CD4-positive, alpha-beta T cell treated with Interleukin-6 for 4 hours (primary cell): Measurements from ENCODE around the gene UBAP1L.
"Not testable (repeated sequence)": the region's sequence is repeated elsewhere in the genome, so short reads cannot be mapped to it uniquely, and the experiment has no call there.

Source experiments
- DNase-seq: peaks from one replicate; pipeline ENCODE4 v3.0.0-alpha.2; 2020; ENCODE audit warnings: mixed read lengths

UBAP1L gene

DNA sequence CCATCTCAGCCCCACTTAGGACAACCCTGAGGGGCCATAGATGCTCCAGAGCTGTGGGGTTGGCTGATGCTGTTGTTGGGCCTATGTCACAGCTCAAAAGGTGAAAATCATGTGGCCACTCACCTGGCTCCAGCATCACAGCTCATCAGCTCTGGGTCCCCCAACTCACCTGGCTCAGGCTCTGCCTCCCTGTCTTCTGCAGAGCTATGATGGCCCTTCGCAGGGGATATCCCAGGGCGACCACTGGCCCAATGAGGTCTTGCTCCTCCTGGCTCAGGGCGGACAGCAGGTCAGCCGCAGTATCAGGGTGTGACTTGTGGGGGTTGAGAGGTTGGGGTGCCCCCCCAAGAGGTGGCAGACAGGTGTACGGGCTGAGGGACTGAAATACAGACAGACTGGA lies 15.7 kb downstream of the UBAP1L start:
- DNase-seq = no peak

DNA sequence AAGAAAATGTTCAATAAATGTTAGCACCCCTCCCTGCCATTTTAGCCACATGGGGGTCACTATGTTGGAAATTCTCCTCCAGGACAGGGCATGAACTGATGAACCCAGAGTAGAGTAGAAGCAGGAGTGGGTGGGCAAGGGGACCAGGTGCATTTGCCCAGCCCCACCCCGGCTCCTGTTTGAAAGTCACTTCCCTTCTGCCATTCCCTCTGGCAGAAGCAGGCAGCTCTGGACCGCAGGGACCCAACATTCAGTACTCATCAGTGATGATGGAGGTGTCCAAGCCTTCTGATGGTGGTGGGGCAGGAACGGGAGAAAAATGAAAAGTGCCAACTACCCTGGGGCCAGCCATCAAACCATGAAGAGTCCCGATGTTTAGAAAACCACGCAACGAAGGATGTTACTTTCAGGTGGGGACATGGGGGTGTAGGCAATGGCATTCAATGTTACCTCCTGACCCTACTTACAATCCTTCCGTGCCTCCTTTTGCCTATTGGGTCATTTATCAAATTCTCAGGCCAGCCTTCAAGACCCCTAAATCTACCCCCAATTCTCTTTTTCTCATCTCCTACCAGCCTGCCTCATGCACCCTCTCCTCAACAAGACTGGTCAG lies 17.2 kb downstream of the UBAP1L start:
- DNase-seq = no peak

DNA sequence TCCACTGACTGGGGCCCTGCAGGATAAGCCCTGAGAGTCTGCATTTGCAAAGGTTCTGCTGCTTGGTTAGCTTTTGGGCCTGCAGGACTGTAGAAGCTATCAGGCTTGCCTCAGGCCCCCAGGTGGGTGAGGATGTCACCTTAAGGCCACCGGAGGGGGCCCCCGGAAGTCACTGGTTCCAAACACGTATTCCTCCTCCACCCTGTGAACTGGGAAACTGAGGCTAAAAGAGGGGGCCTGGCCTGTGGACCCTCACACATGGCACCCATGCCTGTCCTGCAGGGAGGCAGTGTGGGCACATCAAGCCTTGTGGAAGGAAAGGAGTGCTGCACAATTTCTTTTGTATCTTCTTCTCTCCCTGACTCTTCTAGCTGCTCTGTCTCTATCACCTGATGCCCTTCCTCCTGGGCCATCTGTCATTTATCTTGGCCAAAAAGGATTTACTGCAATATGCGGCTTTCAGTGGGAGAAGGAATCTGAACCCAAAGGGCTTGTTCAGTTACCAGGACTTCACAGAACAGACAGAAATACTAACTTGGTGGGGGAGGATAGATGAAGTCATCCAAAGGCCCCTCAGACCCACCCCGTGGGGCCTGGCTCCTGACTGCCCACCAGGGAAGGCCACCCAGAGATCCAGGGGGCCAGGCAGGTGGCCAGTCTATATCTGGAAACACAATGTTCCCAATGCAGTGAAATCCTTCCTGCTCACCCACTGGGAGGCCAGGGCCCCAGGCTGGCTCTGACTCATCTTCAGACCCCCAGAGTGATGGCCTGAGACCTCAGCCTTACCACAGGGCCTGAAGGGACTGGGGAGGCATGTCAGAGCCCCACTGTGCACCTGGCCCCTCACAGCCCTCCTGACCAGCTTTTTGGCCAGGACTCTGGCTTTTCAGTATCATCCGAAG lies 18.3 kb downstream of the UBAP1L start:
- DNase-seq = no peak

DNA sequence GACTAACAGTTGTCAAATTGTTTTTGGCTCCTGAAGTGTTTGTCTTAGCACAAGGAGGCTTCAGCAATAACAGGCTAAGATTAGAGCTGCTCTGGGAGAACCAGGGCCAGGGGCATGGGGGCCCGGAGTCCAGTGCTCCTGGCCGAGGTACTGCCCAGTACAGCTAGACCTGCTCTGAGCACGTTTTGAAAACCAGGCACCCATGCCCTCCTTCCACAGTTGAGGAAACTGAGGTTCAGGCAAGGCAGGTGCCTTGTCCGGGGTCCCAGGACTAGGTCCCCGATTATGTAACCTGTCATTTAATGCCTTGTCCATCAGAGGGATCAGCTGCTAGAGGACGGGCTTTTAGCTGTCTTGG lies 19.3 kb downstream of the UBAP1L start:
- no peak for DNase-seq

DNA sequence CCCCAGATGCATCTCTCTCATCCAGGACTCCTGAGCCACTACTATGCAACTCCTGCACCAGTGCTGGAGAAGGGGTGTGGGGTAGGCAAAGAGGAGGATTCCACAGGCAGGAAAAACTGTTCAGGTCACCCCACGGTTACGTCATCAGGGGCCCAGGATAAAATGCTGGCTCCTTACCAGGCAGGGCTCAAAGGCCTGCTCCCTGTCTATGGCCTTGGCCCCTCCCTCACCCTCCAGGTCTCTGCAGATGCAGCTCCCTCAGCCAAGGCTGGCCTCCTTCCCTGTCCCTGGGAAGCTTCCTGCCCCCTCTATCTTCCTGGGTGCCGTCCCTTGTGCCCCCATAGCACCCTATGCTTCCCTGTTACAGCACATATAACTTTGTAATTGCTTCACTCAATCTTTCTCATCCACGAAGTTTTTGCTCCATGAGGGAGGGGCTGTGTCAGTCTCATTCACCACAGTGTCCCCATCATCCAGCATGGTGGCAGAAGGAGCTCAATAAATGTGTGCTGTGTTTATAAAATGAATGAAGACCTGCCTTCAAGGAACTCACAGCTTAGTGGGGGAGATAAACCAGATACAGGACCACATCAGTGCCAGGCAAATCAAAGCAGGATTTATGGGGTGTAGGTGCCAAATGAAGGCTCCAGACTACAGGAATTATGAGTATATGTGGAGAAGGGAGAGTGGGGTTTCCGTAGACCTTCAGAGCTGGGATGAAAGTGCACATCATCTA lies 19.8 kb downstream of the UBAP1L start:
- no peak for DNase-seq

DNA sequence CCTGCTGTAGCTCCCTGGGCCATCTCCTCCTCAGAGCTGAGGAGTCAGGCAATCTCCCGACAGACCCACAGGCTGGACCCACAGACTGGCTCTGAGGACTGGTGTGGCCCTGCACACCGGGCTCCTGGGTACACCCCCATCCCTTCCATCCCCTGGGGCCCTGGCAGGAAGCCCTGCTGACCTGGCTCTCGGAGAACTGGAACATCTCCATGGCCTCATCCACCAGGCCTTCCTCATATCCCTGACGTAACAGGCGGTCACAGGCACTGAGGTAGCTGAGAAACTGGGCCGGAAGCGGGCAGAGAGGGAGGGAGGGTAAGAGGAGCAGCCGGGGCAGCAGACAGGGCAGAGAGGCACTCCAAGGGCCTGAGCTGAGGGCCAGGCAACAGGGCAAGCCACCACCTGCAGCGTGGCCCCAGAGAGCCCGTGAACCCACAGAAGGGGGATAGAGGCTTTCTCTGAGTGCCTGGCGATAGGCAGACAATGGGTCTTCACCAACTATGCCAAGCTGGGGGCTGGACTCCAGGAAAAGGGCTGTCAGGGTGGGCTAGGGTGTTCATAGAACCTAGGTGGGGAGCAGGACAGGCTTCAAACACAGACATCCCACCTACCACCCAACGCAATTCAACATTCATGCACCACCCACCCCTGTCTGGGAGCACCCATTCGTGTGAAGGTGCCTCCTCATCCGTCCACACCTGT lies 20.6 kb downstream of the UBAP1L start:
- DNase-seq = no peak

DNA sequence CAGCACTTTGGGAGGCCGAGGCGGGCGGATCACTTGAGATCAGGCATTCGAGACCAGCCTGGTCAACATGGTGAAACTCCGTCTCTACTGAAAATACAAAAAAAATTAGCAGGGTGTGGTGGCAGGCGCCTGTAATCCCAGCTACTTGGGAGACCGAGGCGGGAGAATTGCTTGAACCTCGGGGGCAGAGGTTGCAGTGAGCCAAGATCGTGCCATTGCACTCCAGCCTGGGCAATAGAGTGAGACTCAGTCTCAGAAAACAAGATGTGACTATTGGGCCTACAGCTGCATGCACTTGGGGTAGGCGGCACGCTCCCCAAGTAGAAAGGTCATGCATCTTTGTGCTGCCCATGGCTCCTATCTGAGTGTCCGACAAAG lies 21.2 kb downstream of the UBAP1L start:
- DNase-seq = not testable (repeated sequence)

DNA sequence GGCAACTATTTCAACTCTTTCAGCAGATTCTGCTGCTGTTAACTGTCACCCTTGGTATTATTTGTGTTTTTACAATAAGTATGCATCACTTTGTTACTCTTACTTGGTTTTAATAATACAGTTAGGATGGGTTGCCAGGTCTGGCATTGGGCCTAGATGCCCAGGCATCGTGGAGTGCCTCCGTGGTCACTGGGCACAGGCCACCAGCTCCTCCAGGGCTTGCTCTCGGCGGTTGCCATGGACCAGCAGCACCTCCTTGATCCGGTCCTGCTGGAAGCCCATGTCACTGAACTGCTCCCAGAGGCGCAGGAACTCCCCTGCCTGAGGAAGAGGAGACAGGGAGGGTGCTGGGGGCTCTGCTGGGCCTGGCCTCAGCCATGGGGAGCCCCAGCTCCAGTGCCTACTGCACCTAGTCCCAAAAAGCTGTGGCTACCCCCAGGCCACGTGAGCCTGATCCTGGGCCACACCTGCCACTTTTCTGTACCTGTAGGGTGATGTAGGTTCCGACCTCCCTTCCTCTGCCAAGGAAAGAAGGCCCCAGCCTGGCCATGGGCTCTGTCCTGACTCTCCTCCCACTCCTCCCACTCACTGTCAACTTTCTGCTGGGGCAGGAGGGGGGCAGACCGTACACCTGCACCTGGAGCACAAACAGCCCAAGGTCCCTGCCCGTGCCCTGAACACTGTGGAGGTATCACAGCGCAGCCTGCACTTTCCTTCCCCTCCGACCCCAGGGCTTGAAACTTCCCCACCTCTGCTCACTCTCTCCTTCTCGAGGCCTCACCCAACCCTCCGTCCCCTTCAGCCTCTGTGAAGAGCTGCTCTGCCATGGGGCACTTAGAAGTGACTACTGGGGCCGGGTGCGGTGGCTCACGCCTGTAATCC lies 21.8 kb downstream of the UBAP1L start:
- no peak for DNase-seq

DNA sequence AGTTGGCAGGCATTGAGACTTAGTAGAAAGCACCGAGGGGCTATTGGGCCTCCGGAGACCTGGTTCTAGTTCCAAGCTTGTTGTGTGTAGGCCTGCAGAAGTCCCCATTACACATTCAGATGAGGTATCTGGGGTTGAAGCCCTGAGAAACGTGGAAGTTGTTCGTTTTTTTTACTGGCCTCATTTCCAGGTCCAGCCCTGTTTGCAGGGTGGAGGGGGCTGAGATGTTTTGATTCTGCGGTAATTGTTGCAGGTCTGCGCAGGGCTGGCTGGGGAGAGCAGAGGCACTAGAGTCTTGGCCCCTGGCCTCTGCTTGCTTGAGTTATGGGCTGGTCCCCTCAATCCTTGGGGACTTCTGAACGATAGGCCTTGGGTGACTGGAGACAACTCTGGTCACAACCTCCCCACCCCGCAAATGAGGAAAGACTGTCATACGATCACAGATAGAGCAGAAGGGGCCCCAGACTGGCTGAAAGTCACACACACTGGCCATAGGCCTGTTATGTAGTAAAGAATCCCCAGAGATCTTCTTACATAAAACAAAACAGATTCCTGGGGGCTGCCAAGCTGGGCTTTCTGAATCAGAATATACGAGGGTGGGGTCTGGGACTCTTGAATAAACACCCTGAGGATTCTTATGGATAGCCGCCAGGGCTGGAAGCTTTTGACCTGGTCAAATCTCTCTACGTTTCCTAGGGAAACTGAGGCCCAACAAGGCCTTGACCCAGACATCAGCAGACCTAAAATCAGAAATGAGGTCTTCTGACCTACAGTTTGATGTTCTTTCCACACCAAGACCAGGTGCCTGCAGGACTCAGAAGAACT lies 22.8 kb downstream of the UBAP1L start:
- DNase-seq = no peak

DNA sequence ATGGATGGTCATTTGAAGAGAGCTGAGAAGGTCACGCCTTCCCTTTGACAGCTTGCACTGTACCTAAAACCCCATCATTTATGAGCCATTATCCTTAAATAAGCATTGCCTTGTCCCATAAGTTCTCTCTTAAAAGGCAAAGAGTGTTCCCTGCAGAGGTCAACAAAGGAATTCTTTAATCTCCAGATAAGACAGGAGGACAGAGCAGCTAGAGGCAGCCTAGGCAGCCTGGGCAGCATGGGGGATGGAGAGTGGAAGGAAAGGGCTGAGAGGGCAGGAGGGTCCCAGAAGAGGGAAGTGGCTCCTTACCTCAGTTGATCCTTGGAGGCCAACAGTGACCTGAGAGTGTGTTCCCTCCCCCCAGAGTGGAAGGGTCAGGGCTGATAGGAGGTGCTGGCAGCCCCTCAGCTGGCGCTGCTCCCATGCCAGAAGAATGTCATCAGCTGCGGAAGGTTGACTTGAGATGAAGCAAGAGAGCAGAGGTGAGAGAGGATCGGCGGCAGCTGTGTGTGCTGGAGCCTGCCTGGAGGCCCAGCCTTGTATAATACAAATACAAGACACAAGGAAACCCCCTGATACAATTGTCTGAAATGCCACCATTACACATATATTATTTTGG lies 25.7 kb downstream of the UBAP1L start:
- no peak for DNase-seq

DNA sequence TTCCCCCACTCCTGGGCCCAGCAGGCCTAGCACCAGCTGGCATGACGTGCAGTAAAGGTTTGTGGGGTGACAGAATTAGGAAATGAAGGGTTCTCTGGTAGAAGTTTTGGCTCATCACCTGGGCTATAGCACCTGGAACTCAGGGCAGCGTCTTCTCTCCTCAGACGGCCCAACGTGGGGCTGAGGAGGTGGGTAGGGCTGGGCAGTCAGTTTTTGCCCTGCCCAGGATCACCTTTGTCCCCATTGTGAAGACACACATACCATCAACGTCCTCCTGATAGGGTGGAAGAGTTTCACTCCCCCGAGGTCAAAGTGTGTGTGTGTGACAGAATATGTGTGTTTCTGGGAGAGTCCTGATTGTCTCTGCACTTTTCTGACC lies 26.4 kb downstream of the UBAP1L start:
- DNase-seq = no peak

DNA sequence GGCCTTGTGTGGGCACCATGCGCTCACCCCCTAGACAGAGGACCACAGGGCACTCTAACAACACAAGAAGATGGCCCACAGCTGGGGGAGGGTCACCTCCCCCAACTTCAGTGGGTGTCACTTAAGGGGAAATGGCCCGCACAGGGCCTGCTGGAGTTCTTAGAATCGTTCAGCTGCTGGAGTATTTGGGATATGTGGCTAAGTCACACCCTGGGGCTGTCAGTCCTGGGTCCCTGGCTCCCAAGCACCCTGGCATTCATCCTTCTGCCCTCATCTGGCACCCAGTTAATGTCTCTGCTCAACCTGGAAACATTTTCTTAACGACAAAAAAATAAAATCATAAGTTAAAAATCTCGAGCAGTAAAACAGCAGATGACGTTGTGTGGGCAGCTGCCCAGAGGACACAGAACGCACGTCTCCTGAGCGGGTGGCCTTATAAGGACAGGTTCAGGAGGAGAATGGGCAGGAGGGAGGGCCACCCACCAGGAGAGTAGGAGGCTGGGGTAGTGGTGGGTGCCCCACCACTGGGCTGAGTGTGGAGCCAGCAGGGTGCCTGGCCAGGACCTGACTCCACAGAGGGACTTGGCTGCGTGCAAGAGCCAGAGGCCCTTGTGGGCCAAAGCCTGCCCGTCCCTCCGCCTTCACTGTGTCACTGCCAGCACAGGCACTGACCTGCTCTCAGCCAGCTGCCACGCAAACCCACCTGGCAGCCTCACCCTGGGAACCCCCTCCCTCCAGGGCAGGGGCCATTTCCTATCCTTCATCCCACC lies 26.9 kb downstream of the UBAP1L start:
- no peak for DNase-seq

DNA sequence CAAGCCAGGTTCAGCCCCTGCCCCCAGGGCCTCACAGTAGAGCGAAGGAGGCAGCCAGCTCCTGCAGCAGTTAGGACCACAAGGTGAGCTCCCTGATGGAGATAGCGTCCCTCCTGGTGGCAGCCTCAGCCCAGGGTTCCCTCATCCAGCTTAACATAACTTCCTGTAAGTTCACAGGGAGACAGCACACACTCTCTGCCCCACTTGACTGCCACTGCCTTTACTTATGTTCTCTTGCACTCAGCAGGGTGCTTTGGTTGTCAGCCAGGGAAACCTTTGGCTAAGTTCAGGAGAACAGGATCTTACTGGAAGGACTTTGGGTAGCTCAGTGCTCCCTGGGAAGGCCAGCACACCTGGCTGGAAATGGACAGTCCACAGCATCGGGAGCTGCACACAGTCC lies 27.6 kb downstream of the UBAP1L start:
- no peak for DNase-seq

DNA sequence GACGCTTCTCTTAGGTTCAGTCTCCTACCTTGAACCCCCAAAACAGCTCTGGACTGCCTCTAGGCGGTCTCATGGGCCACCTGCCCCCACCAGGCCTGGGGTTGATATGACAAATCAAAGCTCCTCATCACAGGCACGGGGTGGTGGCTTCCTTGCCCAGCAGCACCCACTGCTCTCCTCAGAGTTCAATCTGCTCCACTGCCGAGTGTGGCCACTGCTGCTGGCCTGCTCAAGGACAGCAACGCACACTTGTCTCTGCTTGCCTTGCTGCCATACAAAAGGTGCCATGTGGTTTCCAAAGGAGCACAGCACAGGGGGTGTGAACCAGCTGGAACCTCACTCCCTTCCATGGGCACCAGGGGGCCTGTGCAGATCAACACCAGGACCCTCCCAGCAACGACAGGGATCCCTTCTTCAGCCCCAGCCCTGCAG lies 28.3 kb downstream of the UBAP1L start:
- peak; percentile 8 for DNase-seq

DNA sequence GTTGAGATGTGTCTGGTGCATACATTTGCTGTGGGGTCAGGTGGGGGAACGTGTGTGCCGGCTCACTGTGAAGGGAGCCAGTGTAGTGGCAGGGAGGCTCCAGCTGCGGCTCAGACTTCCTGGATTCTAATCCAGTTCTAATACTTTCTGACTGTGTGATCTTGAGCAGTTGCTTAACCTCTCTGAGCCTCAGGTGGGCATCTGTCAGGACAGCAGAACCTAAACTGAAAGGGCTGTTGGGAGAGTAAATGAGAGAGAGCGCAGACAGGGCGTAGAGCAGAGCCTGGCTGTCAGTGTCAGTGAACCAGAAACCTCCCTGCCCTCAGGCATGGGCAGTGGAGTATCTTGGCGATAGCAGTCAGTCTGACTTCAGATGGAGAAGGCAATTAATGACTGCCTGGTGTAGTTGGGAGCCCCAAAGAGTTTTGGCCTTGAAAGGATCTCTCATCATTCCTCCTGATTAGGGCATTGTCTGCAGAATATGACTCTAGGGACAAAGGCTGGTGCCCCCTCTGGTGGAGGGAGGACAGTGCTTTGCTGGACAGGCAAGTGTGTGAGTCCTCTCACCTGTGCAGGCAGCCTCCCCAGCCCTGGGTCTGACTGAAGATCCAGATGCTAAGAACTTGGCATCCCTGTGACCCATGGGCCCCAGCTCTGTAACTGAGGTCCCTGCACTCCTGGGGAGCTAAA lies 28.9 kb downstream of the UBAP1L start:
- DNase-seq = peak; percentile 11

DNA sequence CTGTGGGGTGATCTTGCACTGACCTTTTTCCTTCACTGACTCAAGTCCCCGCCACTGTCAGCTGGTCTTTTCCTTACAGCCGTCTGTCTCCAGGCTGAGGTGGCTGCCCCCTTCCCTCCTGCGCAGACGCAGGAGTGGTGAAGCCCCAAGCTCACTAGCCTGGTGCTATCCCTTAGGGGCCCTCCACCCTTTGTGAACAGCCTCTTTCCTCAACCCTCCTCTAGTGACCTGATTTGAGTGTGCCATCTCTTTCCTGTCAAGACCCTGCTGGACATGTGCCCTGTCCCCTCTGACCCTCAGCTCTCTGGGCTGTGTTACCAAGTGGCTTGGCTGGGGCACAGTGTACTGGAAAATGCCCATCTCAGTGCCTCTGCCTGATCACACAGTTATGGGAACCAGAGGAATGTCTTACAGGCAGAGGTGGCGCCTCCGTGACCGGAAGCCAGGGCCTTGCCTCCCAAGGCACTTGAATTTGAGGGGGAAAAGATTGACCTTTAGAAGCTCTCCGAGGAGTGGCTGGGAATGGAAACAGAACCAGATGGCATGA lies 29.7 kb downstream of the UBAP1L start:
- DNase-seq = no peak

DNA sequence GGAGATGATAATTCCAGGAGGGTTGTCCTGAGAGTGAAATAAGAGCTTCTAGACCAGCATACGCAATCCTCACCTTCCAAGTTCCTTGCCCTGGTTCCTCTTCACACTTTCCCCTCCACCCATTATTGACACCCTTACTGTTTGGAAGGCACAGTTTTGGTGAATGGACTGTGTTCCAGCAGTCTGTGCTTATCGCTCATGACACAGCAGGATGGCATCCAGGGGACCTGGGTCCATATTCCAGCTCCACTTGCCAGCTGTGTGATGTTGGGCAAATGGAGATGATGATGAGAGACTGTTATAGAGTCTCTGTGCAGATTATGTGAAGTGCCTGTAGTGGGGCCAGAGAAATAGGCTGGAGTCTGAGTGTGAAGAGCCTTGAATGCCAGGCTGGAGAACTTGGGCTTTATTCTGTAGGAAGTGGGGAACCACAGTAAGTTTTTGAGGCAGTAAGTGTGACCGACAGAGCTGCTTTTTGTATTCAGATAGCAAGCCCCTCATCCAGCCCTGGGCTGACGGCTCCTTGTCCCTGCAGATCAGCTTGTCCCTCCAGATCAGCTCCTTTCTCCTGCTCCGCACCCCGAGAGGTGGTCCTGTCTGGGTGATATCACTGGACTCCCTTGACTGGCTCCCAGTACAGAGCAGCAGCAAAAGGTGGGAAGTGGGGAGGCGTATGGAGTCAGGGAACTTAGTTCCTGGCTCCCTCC lies 30.3 kb downstream of the UBAP1L start:
- DNase-seq = no peak

DNA sequence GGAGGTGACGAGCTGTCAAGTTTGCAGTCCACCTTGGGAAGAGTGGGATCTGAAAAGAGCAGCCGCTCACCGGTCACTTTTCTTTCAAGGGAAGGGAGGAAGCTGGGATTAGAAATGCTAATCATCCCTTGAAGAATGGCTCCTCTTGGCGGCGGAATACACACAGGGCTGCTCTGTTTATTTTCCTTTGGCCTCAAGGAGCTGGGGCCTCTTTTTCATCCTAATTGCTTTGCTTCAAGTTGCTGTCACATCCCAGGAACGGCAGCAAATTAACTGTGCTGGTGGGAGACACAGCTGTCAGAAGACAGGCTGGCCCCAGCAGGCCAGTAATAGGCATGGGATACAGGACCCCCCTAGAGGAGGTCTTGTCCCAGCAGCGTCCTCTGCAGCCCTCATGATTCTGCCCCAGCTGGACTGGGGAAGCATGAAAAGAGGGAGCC lies 31.7 kb downstream of the UBAP1L start:
- no peak for DNase-seq
